Ramos (cell line): ENCODE data around the gene SCYL3.
"Not testable (repeated sequence)": the region's sequence is repeated elsewhere in the genome, so short reads cannot be mapped to it uniquely, and the experiment has no call there.

Experiments
- in situ Hi-C: fragments of 300-500 bp; cut with MboI; formaldehyde crosslinking; loops from one replicate; pipeline ENCODE4 v1.14.3; 2022; ENCODE audit warnings: low sequenced_read_pairs; ENCODE audit not compliant: unreplicated experiment

The SCYL3 gene

DNA sequence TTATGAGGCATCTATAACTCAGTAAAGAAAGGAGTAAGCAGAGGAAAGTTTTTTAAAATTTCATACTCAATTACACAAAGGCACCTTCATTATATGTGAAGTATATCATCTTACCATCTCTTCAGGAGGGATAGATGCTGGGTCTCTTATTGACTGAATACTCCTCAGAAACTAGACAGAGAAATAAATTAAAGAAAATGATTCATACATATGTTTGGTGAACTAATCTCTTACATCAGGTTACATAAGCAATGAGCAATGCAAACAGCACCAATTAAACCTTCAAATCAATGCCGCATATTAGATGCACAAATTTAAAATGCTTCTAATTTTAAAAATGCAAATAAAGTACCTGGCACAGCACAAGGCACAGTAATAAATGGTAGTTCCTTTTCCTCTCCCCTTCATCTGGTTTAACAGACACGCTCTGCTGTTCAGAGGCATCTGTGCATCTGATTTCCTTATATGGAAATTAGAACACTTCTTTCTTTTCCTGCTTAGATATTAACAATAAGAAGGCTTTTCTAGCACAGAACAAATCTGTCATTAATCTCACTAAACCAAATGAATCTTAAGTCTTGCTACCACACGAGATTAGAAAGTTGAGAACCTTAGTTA lies 20.0 kb downstream of the SCYL3 start:
- in situ Hi-C loops, result no loop called here

DNA sequence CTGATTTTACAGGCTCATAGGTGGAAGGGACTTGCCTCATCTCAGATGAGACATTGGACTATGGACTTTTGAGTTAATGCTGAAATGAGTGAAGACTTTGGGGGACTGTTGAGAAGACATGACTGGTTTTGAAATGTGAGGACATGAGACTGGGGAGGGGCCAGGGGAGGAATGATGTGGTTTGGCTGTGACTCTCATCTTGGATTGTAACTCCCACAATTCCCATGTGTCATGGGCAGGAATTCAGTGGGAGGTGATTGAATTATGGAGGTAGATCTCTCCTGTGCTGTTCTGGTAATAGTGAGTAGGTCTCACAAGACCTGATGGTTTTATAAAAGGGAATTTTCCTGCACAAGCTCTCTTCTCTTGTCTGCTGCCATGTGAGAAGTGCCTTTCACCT lies 20.8 kb downstream of the SCYL3 start:
- in situ Hi-C loops, result no loop called here

DNA sequence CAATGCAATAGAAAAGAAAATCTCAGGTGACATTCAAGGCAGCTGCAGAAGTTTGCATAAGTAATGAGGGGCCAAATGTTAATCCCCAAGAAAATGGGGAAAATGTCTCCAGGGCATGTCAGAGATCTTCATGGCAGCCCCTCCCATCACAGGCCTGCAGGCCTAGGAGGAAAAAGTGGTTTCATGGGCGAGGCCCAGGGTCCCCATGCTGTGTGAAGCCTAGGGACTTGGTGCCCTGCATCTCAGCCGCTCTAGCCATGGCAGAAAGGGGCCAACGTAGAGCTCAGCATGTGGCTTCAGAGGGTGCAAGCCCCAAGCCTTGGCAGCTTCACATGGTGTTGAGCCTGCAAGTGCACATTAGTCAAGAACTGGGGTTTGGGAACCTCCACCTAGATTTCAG lies 21.7 kb downstream of the SCYL3 start:
- in situ Hi-C loops, result not testable (repeated sequence)

DNA sequence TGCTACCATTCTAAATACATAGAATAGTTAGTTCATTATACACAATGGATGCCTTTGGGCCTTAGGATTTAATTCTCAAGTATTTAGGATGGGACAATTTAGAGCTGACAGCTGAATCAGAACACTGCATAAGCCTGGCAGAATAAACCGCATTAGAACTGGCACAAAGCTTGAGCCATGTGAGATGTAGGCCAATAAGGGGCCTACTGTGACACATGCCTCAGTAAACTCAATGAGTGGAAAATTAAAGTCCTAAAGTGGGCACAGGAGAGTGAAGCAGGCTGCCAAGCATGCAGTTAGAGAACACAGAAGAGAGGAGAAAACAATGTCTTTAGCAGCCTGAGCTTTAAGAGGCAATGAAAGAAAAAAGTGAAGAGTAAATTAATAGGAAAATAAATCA lies 24.3 kb downstream of the SCYL3 start:
- in situ Hi-C loops, result no loop called here

DNA sequence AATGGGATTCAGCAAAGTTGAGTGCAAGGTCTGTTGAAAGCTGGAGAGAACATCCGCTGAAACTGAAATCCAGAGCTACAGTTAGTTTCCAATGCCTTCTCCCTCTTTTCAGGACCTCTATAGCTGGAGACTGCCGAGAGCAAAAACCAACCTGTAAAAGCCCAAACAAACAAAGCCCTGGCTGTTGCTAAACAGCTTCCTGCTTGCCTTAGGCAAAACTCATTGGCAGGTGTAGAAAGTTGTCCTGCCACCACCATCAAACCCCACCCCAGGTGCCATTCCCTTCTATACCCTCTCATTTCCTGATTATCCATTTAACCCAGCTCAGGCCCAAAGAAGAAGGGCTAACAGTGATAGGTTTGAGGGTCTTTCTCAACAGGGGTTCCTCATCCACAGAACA lies 24.7 kb downstream of the SCYL3 start:
- in situ Hi-C loops, result no loop called here

DNA sequence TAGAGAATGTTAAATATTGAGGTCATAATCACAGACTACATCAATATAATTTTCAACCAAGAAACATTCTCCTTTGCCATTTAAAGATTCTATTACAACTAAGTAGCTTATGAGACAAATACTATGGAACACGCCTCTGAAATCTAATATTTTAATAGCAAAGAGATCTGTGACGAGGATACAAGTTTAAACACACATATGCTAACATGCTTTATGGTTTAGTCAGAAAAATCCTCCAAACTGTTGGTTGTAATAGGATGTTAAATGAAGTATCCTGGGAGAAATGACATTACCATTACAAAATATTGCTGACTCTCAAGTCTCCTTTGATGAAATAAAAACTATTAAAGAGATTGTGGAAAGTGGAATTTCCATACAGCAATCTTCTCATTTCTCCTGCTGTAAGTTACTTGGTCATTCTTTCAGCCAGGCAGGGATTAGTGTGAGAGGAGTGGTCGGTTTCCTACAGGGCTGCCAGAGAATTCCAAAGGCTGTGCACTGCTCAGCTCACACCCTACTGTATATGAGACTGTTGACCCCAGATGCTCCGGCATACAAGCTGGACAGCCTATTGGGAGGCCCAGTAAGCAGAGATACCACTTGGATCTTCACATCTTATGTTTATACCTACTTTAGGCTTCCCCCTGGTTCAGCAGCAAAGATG lies 26.6 kb downstream of the SCYL3 start:
- in situ Hi-C loops, result no loop called here

DNA sequence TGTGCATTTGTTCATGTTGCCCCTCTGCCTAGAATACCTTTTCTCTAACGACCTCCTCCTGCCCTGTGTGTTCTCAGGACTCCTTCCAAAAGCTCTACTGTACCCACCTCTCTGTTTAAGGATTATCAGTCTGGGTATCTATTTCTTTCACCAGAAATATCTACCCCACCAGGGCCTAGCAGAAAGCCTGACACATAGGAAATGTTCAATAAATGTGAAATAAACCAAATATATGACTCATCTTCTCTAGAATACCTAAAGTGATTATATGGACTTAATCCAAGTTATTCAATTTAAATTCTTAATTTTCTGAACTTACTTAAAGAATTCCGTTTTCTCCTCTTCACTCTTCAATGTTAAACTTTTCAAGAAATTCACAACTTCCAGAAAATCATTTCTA lies 27.1 kb downstream of the SCYL3 start:
- in situ Hi-C loops, result no loop called here

DNA sequence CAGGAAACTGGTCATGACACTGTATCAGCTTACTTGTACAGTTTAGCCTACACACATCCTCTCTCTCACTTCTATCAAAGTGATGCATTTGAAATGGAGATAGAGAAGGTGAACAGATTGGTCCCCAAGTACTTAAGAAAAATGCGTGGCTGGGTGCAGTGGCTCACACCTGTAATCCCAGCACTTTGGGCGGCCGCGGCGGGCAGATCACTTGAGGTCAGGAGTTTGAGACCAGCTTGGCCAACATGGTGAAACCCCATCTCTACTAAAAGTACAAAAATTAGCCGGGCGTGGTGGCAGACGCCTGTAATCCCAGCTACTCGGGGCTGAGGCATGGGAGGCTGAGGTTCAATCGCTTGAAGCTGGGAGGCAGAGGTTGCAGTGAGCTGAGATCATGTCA lies 29.2 kb downstream of the SCYL3 start:
- in situ Hi-C loops, result not testable (repeated sequence)

DNA sequence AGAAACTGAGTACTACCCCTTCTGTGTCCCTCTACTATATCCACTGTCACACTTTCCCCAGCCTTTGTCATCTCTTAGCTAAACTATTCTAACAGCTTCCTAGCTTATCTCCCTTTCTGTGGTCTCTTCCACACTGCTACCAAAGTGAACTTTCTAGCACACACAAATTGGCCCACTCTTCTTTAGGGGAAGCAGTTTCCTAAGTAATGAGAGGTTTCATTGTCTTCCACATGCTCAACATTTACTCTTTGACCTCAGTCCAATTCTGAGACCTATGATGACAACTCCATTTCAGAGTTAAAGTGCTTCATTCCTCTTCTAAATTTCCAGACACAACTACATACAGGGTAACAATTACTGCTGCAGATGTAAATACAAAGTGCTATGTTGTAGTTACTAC lies 32.9 kb downstream of the SCYL3 start:
- in situ Hi-C loops, result no loop called here

DNA sequence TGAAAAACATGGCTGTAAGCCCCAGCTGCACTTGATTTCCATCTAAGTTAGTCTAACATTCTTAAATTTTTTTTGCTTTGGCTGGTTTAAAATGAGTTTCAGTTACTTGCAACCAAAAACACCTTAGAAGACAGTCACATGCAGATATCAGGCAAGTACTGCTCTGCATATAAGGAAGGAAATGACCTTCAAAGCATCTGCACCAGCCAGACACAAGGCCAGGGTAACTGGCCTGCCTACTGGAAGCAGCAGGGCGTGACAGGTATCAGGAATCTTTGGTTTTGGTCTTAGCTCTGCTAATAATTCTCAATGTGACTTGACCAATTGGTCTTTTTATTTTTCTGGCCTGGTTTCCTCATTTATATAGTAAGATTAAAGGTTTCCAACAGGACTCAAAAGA lies 33.5 kb downstream of the SCYL3 start:
- in situ Hi-C loops, result no loop called here

DNA sequence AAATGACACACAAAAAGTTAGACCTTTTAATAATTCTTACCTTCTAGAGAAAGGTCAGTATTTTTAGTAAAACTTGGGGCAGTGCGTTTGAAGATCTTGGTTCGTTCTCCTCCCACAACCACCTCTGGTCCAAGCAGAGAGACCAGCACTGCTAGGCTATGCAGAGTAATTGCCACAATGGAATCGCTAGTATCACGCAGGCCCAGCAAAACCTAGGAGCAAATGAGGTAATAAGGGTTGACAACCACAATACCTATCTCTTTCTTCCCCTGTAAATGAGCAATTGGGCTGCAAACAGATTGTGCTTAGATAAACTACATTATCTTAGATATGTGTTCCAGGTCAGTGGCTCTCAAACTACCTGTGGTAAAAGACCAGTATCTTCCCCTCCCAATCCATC lies 34.7 kb downstream of the SCYL3 start:
- in situ Hi-C loops, result no loop called here

DNA sequence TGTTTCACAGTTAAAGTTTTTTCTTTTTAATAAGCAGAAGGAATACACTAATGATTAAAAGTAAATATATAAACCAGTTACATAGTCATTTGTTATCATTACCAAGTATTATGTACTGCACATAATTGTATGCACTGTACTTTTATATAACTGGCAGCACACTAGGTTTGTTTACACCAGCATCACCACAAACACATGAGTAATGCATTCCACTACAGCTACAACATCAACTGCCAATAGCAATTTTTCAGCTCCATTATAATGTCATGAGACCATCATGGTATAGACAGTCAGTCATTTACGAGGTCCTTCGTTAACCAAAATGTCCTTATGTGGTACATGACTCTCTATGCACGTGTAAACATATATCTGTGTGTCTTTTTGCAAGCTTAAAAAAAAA lies 35.2 kb downstream of the SCYL3 start:
- in situ Hi-C loops, result no loop called here

DNA sequence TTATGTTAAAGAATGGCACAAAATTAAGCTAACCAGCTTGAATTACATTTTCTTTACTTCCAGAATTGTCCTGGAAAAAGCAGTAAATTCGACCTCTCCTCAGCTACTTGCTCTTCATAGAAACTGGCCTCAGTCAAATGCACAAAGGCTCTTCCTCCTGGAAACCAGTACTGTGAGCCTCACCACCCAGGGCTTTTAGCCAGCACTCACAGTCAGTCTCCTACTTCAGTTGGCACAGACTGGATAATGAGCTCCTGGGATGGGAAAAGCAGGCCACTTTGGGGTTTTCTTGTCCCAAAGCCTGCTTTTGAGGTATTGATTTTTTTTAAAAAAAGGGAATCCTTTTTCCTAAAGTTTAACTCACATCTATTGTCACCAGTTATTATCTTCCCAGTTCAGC lies 40.4 kb downstream of the SCYL3 start:
- in situ Hi-C loops, result no loop called here

DNA sequence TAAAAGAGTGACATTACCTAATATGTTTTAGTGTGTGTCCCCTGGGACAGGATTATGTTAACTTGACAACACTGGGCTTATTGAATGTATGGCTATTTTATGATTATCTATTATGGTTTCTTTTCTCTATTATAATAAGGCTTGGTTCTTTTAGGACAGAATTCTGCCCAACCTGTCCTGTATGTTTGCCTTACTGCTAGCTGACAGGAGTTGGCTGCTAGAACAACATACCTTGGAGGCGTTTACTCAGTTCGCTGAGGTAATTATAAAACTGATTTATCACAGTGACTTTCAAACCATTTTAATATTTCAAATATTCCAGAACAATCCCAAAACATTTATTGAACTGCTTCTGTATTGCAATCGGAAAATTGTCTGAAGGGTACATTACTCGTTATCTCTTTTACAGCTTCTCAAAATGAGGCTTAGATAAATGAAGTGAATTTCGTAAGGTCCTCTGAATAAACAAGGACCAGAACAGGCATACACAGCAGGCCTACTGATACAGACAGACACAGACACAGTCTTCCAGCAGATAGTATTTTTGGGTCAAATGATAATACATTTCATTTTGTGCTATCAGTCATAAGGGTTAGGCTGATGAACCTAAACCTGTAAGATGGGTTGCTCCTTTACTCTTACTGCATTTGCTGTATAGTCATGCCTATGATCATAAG lies 44.2 kb downstream of the SCYL3 start:
- in situ Hi-C loops, result no loop called here

DNA sequence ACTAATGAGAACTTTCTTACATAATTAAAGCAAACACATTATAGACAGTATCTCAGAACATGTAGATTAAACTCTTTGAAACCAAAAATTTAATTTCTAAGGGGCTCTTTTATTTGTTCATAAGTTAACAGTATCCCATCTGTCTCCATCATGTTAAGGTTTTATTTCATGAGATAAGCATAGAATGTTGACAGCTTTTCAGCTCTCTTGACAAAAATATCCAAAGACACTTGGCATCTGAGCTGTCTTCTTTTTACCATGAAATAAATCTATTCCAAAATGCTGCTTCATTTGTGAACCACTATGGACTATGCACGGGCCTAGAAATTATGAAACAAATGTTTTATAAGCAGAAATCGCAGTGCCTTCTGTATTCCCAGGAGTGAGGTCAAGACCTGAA lies 45.2 kb downstream of the SCYL3 start:
- in situ Hi-C loops, result no loop called here

DNA sequence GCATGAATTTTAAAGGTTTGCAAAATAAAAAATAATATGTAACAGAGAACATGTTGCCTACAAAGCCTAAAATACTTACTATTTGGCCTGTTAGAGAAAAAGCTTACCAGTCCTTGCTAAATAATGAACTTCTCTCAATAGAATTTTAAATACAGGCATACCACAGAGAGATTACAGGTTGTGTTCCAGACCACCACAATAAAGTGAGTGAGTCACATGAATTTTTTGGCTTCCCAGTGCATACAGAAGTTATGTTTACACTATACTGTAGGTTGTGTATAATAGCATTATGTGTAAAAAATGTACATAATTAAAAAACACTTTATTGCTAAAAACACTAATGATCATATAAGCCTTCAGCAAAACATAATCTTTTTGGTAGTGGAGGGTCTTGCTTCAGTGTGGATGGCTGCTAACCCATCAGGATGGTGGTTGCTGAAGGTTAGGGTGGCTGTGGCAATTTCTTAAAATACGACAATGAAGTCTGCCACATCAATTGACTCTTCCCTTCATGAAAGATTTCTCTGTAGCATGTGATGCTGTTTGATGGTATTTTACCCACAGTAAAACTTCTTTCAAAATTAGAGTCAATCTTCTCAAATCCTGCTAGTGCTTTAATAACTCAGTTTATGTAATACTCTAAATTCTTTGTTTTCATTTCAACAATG lies 48.6 kb downstream of the SCYL3 start:
- in situ Hi-C loops, result no loop called here

DNA sequence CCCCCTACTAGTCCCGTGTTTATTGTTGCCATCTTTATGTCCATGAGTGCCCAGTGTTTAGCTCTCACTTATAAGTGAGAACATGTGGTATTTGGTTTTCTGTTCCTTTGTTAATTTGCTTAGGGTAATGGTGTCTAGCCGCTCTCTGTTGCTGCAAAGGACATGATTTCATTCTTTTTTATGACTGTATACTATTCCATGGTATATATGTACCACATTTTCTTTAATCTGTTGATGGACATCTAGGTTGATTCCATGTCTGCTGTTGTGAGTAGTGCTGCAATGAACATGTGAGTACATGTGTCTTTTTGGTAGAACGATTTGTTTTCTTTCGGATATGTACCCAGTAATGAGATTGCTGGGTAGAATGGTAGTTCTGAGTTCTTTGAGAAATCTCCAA lies 54.8 kb downstream of the SCYL3 start:
- in situ Hi-C loops, result no loop called here

DNA sequence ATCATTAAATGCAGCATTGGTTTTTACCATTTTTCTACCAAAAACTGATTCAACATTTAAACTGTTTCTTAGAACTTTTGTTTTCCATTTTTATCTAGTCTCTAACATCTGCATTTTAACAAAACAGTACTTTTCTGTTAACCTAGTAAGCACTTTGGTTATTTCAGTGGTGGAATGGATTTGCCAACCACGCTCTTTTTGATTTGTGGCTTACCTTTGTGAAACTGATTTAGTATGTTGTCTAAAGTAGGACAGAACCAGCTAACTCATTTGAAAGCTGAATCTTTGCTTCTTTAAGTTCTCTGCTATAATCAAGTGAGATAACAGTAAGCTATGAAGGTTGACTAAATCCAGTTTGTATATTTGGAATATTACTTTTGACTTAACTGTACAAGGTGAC lies 57.5 kb downstream of the SCYL3 start:
- in situ Hi-C loops, result no loop called here

DNA sequence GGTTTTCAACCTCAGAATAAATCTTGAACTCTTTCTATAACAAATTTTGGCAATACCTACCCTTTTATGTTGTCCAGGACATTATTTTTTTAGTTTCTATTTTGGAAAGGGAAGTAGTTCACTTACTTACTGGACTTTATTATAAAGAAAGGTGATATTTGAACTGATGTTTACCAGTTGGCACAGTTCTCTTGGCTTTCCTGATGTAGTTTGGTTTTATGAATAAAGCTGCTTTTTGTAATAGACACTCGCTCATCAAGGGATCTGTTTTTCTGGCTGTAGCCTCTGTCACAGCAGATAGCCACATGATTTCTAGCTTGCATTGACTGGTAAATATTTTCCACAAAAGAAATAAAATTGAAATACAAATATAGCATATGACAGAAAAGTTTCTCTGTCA lies 58.0 kb downstream of the SCYL3 start:
- in situ Hi-C loops, result no loop called here

DNA sequence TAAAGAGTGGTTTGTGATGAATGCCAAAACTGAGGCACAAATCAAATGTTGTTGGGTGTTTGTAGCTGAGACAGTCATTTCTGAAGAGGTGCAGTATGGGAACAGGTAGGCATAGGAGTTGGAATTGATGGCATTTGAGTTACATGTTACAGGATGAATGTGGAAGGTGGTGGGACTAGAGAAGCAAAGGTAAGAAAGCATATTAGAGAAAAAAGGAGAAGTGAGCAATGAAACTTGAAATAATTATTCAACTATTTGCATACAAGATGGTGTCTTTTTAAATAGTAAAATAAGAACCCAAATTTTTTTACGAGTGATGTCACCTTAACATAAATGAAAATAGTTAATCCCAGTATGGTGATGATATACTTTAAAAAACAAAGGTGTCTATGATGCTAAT lies 58.8 kb downstream of the SCYL3 start:
- in situ Hi-C loops, result no loop called here

DNA sequence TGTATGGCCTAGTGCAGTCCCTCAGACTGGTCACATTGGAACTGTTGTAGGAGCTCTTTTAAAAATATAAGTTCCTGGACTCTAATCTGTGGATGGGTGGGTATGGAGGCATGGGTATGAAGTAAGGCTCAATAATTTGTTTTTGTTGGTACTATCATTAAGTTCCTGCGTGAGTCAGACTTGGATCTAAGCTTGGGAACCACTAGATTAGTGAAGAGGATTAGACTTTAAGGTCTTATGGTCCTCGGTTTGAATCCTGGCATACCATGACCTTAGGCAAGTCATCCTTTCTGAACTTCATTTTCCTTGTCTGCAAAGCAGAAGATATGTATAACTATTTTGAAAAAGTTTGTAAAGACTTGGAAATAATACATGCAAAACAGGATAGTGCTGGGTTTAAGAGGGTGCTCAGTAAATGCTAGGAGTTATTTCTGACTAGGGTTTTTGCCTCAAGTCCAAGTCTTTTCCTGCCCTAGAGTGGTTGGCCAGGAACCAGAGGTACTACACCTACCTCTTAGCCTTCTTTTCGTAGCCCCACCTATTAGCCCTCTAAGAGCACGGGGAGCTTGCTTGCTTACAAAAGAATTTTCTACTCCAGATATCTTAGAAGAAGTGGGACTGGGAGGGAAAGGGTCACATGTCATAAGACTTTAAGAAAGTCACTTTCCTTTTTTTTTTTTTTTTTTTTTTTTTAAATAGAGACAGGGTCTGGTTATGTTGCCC lies 60.4 kb downstream of the SCYL3 start:
- in situ Hi-C loops, result no loop called here
